ENCODE results near the gene SHROOM3. TPM values are rescaled to one million over a fixed set of nuclear protein-coding genes. Genes with fewer than 3 reads are reported as not detected.

The SHROOM3 gene
- total RNA-seq, 1 donor = 18.0 TPM

DNA sequence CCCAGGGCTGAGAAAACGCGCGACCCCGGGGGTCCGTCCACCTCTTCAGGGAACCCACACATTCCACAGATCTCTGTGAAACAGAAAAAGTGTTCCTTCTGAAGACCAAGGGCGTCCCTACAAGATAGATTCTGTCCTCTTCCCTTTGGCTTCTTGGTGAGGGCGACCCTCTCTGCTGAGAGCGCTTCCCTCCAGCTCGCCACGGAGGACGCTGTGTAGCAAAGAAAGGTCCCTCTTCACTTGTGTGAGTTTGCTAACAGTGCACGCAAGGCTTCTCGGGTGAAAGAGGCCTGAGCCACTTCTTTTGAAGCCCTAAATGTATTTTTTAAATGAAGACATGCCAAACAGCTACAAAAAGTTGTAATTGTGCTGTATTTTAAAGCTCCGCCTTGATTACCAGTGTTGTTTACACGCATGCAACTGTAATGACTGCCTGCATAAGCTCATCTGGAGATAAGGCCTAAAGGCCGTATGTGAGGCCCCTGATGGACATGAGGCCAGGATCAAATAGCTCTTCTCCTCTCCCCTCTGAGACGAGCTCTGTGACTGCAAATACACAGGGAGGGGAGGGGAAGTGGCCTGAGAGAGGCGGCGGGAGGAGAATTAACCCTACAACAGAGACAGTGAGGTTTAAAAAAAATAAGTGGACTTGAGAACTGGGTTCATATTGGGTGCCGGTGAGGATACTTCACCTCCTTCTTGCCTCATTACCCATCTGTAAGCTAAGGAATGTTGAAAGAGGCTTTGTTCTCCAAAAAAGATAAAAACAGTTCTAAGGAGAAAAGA is 367.4 kb downstream of the SHROOM3 start:
- no peak overlapping the region for H3K4me3 ChIP-seq (ENCODE audit: low read depth, low read length)
- TF ChIP-seq, protein P1, sequence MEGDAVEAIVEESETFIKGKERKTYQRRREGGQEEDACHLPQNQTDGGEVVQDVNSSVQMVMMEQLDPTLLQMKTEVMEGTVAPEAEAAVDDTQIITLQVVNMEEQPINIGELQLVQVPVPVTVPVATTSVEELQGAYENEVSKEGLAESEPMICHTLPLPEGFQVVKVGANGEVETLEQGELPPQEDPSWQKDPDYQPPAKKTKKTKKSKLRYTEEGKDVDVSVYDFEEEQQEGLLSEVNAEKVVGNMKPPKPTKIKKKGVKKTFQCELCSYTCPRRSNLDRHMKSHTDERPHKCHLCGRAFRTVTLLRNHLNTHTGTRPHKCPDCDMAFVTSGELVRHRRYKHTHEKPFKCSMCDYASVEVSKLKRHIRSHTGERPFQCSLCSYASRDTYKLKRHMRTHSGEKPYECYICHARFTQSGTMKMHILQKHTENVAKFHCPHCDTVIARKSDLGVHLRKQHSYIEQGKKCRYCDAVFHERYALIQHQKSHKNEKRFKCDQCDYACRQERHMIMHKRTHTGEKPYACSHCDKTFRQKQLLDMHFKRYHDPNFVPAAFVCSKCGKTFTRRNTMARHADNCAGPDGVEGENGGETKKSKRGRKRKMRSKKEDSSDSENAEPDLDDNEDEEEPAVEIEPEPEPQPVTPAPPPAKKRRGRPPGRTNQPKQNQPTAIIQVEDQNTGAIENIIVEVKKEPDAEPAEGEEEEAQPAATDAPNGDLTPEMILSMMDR (IDR thresholded peaks at IDR 0.05; ENCODE audit: insufficient read depth, low read length) = no peak
- DNase-seq (ENCODE audit: low read depth) = peak; percentile 30

DNA sequence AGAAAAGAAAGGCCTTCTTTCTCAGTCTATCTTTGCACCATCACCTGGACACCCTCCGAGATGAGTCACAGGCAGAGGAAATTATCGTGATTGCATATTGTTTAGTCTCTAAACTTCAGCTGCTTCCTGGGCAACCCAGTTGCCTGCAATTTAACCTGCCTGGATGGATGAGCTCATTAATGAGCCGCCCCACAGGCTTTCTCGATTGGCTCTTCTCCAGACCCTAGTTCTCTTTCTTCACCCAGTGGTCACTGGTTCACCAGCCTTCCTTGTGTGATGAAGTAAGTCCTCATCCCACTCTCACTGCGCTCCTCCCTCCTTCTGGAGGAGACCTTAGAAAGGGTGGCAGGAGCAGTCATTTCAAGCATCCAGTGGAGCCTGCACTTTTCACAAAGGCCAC is 368.5 kb downstream of the SHROOM3 start:
- TF ChIP-seq, protein P1 (IDR thresholded peaks at IDR 0.05; ENCODE audit: insufficient read depth, low read length) = no peak
- no peak overlapping the region for H3K4me3 ChIP-seq (ENCODE audit: low read depth, low read length)
- peak; percentile 54 for DNase-seq (ENCODE audit: low read depth)

DNA sequence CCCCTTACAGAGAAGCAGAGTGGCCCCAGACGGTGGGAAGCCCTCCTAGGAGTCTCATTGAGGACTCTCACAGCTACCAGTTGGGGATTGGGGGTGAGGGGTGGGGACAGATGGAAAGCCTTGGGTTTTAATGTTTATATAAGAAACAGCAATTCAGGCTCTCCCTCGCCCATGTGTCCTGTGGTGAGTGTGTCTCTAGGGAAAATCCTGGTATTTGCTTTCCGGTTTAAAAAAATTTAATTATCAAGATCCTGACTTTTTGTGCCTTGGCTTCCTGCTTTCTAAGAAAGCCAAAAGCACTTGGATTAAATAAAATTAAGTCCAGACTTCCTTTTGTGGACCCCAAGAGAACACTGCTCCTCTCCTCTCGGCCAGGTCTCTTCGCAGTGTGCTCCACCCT is 369.1 kb downstream of the SHROOM3 start:
- DNase-seq (ENCODE audit: low read depth) = peak; percentile 58
- TF ChIP-seq, protein P1 (IDR thresholded peaks at IDR 0.05; ENCODE audit: insufficient read depth, low read length) = no peak
- no peak overlapping the region for H3K4me3 ChIP-seq (ENCODE audit: low read depth, low read length)

DNA sequence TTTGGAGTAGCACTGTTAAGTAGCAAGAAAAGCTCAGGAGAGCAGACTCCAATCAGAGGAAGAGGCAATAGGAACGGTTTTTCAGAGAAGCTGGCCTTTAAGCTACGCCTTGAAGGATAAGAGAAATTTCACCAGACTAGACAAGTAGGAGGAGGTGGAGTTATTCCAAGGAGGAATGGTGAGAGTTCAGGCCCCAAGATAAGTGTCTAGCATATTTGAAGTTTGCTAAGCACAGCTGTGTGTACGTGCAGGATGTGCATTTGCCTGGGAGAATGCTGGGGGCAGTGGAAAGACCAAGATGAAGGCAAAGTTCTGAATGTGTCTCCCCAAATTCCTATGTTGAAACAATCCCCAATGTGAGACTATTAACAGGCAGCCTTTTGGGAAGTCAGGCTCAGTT is 371.3 kb downstream of the SHROOM3 start:
- DNase-seq (ENCODE audit: low read depth) = no peak
- TF ChIP-seq, protein P1 (IDR thresholded peaks at IDR 0.05; ENCODE audit: insufficient read depth, low read length) = no peak

DNA sequence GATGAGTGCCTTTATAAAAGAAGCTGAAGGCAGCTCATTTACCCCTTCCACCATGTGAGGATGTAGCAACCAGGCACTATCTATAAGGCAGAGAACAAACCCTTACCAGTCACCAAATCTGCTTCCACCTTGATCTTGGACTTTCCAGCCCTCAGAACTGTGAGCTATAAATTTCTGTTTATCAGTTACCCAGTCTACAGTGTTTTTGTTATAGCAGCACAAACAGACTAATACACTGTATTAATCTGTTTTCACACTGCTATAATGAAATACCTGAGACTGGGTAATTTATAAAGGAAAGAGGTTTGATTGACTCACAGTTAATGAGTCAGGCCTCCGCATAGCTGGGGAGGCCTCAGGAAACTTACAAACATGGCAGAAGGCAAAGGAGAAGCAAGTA is 371.7 kb downstream of the SHROOM3 start:
- TF ChIP-seq, protein P1 (IDR thresholded peaks at IDR 0.05; ENCODE audit: insufficient read depth, low read length) = no peak
- DNase-seq (ENCODE audit: low read depth) = no peak
- H3K4me3 ChIP-seq (ENCODE audit: low read depth, low read length) = no peak overlapping the region

More for the DNA sequence above, 371.3 kb downstream of the SHROOM3 start:
- H3K4me3 ChIP-seq (ENCODE audit: low read depth, low read length) = no peak overlapping the region

DNA sequence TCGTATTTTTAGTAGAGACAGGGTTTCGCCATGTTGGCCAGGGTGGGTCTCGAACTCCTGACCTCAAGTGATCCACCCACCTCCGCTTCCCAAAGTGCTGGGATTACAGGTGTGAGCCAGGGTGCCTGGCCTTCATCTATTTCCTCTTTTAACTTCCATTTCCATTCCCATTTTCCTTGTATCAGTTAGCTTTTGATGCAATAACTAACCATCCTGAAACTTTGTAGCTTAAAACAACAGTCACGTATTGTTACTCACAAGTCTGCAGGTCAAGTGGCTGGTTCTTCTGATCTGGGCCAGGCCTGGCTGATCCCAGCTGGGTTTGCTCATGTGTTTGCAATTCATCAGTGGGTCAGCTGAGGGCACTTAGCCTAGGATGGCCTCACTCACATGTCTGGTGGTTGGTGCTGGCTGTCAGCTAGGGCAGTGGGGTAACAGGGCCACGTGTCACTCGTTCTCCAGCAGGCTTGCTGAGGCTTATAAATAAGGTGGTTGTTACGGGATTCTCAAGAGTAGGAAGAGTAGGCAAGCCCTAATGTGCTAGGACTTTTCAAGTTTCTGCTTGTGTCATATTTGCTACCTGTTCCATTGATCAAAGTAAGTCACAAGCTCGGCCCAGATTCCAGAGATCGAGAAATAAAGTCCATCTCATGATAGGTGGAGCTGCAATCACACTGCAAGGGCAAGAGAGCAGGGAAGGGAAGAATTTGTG is 374.7 kb downstream of the SHROOM3 start:
- H3K4me3 ChIP-seq (ENCODE audit: low read depth, low read length) = no peak overlapping the region
- TF ChIP-seq, protein P1 (IDR thresholded peaks at IDR 0.05; ENCODE audit: insufficient read depth, low read length) = no peak
- DNase-seq (ENCODE audit: low read depth) = no peak
